Measurements from ENCODE around the gene DHX15.

GRCh38 chr4:24607334-24607733, 23.0 kb upstream of the DHX15 start:
- TF ChIP-seq, protein P1, sequence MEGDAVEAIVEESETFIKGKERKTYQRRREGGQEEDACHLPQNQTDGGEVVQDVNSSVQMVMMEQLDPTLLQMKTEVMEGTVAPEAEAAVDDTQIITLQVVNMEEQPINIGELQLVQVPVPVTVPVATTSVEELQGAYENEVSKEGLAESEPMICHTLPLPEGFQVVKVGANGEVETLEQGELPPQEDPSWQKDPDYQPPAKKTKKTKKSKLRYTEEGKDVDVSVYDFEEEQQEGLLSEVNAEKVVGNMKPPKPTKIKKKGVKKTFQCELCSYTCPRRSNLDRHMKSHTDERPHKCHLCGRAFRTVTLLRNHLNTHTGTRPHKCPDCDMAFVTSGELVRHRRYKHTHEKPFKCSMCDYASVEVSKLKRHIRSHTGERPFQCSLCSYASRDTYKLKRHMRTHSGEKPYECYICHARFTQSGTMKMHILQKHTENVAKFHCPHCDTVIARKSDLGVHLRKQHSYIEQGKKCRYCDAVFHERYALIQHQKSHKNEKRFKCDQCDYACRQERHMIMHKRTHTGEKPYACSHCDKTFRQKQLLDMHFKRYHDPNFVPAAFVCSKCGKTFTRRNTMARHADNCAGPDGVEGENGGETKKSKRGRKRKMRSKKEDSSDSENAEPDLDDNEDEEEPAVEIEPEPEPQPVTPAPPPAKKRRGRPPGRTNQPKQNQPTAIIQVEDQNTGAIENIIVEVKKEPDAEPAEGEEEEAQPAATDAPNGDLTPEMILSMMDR (IDR thresholded peaks at IDR 0.05): peak in 1 of 12 donors; percentile 7
- TF ChIP-seq POLR2A (IDR thresholded peaks at IDR 0.05): no peak
